IMR-90 (cell line): ENCODE measurements around the gene ELOA. TPM values are rescaled to one million over a fixed set of nuclear protein-coding genes. Genes with fewer than 3 reads are reported as not detected.

ENCODE experiments used
- ATAC-seq: fragments of 200-7000 bp; cut with Tn5 transposase; 2 replicates; pipeline ENCODE4 v1.9.1; 2020; ENCODE audit warnings: low read depth, mild to moderate bottlenecking, moderate library complexity
- BruUV-seq: library from RNA; stranded (reverse); fragments of 400-500 nt; replicated peaks from 2 replicates; lab custom pipeline; 2021; lab: Mats Ljungman, UMichigan
- CTCF ChIA-PET: fragments of 300-600 bp; formaldehyde crosslinking; extraction: SDS; loops from one replicate; lab custom pipeline; 2021; ENCODE audit warnings: antibody characterized with exemption; lab: Yijun Ruan, JAX
- POLR2A ChIA-PET: fragments of 300-600 bp; sonication (Branson Sonifier 250); formaldehyde crosslinking; loops from one replicate; lab custom pipeline; 2022; ENCODE audit warnings: antibody characterized with exemption; ENCODE audit not compliant: unreplicated experiment; lab: Charles Lee
- DNase-seq: peaks from one replicate; pipeline ENCODE4 v3.0.0; 2013
- H2AFZ ChIP-seq: replicated peaks from 2 replicates; pipeline ENCODE3; 2013; ENCODE audit warnings: low read length, mild to moderate bottlenecking; ENCODE audit not compliant: poor library complexity
- H2AK5ac ChIP-seq: 2 replicates; pipeline ENCODE4 v1.6.1; 2013; ENCODE audit warnings: low read depth, low read length, inconsistent platforms
- H2AK9ac ChIP-seq: replicated peaks from 2 replicates; pipeline ENCODE3; 2013; ENCODE audit warnings: mild to moderate bottlenecking, low read depth, low read length, moderate library complexity; ENCODE audit not compliant: poor library complexity
- H2BK120ac ChIP-seq: 2 replicates; pipeline ENCODE4 v1.6.1; 2013; ENCODE audit warnings: low read depth, low read length, inconsistent platforms
- H2BK15ac ChIP-seq: 3 replicates; pipeline ENCODE4 v1.6.1; 2013; ENCODE audit warnings: low read depth, low read length, inconsistent platforms
- H2BK20ac ChIP-seq: 2 replicates; pipeline ENCODE4 v1.6.1; 2013; ENCODE audit warnings: low read depth, mild to moderate bottlenecking, inconsistent platforms, low read length, moderate library complexity
- H2BK5ac ChIP-seq: 2 replicates; pipeline ENCODE4 v1.6.1; 2013; ENCODE audit warnings: mild to moderate bottlenecking, low read depth, low read length, inconsistent platforms; ENCODE audit not compliant: poor library complexity, severe bottlenecking
- H3K14ac ChIP-seq: replicated peaks from 2 replicates; pipeline ENCODE4 v1.6.1; 2013; ENCODE audit warnings: low read depth, low read length, inconsistent platforms
- H3K18ac ChIP-seq: 2 replicates; pipeline ENCODE4 v1.6.1; 2013; ENCODE audit warnings: low read depth, low read length, control low read depth
- H3K23ac ChIP-seq: 2 replicates; pipeline ENCODE4 v1.6.1; 2013; ENCODE audit warnings: low read depth, low read length, inconsistent platforms
- H3K27ac ChIP-seq: 2 replicates; pipeline ENCODE4 v1.5.1; 2013; ENCODE audit warnings: mild to moderate bottlenecking, control low read depth, low read length; ENCODE audit not compliant: insufficient read depth
- H3K27me3 ChIP-seq: 2 replicates; pipeline ENCODE4 v1.6.1; 2013; ENCODE audit warnings: low read length; ENCODE audit not compliant: control insufficient read depth, insufficient read depth
- H3K36me3 ChIP-seq: 2 replicates; pipeline ENCODE4 v1.6.1; 2013; ENCODE audit warnings: low read length, mixed read lengths; ENCODE audit not compliant: control insufficient read depth, insufficient read depth
- H3K4ac ChIP-seq: 2 replicates; pipeline ENCODE4 v1.6.1; 2013; ENCODE audit warnings: low read depth, low read length, inconsistent platforms
- H3K4me1 ChIP-seq: 2 replicates; pipeline ENCODE4 v1.6.1; 2013; ENCODE audit warnings: low read length, mixed read lengths; ENCODE audit not compliant: control insufficient read depth, insufficient read depth
- H3K4me2 ChIP-seq: 2 replicates; pipeline ENCODE4 v1.6.1; 2013; ENCODE audit warnings: low read depth, mild to moderate bottlenecking, control low read depth, low read length, moderate library complexity
- H3K4me3 ChIP-seq: 2 replicates; pipeline ENCODE4 v1.5.1; 2013; ENCODE audit warnings: low read depth, mild to moderate bottlenecking, control low read depth, low read length, moderate library complexity; ENCODE audit not compliant: insufficient read depth
- H3K56ac ChIP-seq: 2 replicates; pipeline ENCODE4 v1.6.1; 2013; ENCODE audit warnings: low read length, inconsistent platforms; ENCODE audit not compliant: insufficient read depth; ENCODE audit errors: extremely low read depth
- H3K79me1 ChIP-seq, 2 experiments: 2 replicates each; pipeline ENCODE4 v1.6.1; 2013; ENCODE audit warnings: low read length in 2 of 2, inconsistent platforms in 1 of 2, low read depth in 1 of 2
- H3K9ac ChIP-seq: 2 replicates; pipeline ENCODE4 v1.6.1; 2013; ENCODE audit warnings: low read depth, low read length, control low read depth
- H3K9me1 ChIP-seq: 2 replicates; pipeline ENCODE4 v1.6.1; 2013; ENCODE audit warnings: low read length, inconsistent platforms; ENCODE audit not compliant: insufficient read depth
- H3K9me3 ChIP-seq: 2 replicates; pipeline ENCODE4 v1.6.1; 2013; ENCODE audit warnings: low read length; ENCODE audit not compliant: control insufficient read depth, insufficient read depth
- H4K20me1 ChIP-seq: 2 replicates; pipeline ENCODE4 v1.6.1; 2013; ENCODE audit warnings: low read length, inconsistent platforms; ENCODE audit not compliant: insufficient read depth
- H4K5ac ChIP-seq: 2 replicates; pipeline ENCODE4 v1.6.1; 2013; ENCODE audit warnings: mild to moderate bottlenecking, low read depth, low read length, control low read depth
- H4K8ac ChIP-seq, 2 experiments: 2 replicates each; pipeline ENCODE4 v1.6.1; 2013; ENCODE audit warnings: low read depth in 2 of 2, low read length in 2 of 2, control low read depth in 1 of 2, inconsistent platforms in 1 of 2
- H4K91ac ChIP-seq: 2 replicates; pipeline ENCODE4 v1.6.1; 2013; ENCODE audit warnings: low read depth, low read length, inconsistent platforms; ENCODE audit not compliant: insufficient read depth
- CEBPB ChIP-seq: IDR thresholded peaks from 2 replicates; pipeline ENCODE4 v1.6.1; 2012; ENCODE audit warnings: low read depth, low read length, improper control_type of control experiment
- RCOR1 ChIP-seq: IDR thresholded peaks from 2 replicates; pipeline ENCODE4 v1.6.1; 2012; ENCODE audit warnings: mild to moderate bottlenecking, low read length, improper control_type of control experiment; ENCODE audit not compliant: insufficient replicate concordance
- WGBS, 2 experiments: methylation state at CpG; one replicate each; pipeline versions ENCODE4 v1.1.5 to v1.1.7; 2013; ENCODE audit warnings: missing lambda C conversion rate in 2 of 2; ENCODE audit not compliant: insufficient read length in 1 of 2; ENCODE audit errors: extremely low coverage in 2 of 2; 5-methylcytosine and 5-hydroxymethylcytosine counted together
- dilution Hi-C: fragments of 300-500 bp; cut with HindIII; formaldehyde crosslinking; loops from one replicate; pipeline ENCODE4 v1.14.3; 2018; ENCODE audit warnings: low sequenced_read_pairs; ENCODE audit not compliant: unreplicated experiment
- in situ Hi-C: fragments of 300-500 bp; cut with MboI; formaldehyde crosslinking; loops from 3 replicates; pipeline ENCODE4 v1.14.3; 2019; ENCODE audit warnings: low sequenced_read_pairs, inconsistent platforms, mixed read lengths
- intact Hi-C: fragments of 100-400 bp; cut with micrococcal nuclease; formaldehyde crosslinking; loops from 2 replicates; pipeline ENCODE4 v1.10.0; 2022
- polyA plus RNA-seq, 3 experiments: library from polyadenylated mRNA; depleted of rRNA; stranded (reverse); fragments of >200 nt; gene quantifications; 2 replicates each; pipeline ENCODE4 v1.2.3, GENCODE V29; 2012; ENCODE audit warnings: low replicate concordance in 1 of 3
- total RNA-seq: library from RNA; depleted of rRNA; stranded (reverse); fragments of >200 nt; gene quantifications from 2 replicates; pipeline ENCODE4 v1.2.3, GENCODE V29; 2012

The ELOA gene
- total and polyA plus RNA-seq, 2 of the 4 experiments (the other 2 are of a cell fraction) = 22.9 to 40.7 TPM

GRCh38 chr1:23795676-23796465 lies 52.6 kb downstream of the ELOA start:
- intact Hi-C loops = no loop called here
- Histone ChIP-seq H3K23ac (no peak overlapping the region), H2BK120ac (no peak overlapping the region), H3K18ac (no peak overlapping the region), H2AK9ac (no peak overlapping the region), H3K4me2 (no peak overlapping the region), H4K91ac (no peak overlapping the region), H3K4me3 (no peak overlapping the region), H3K9me1 (peaks cover 9% of the 10 kb centered on the region), H3K4ac (no peak overlapping the region), H4K5ac (no peak overlapping the region), H3K79me1 (peaks cover 15 to 56% of the 10 kb centered on the region in 2 experiments), H2BK5ac (no peak overlapping the region), H3K4me1 (peaks cover 12% of the 10 kb centered on the region), H3K9me3 (no peaks in the 10 kb centered on the region), H3K36me3 (peaks cover 28% of the 10 kb centered on the region), H2BK15ac (no peak overlapping the region), H3K27me3 (no peaks in the 10 kb centered on the region), H4K20me1 (peaks cover 10% of the 10 kb centered on the region; the same call in 1 of the 2 replicates), H3K27ac (no peak overlapping the region), H3K9ac (no peak overlapping the region), H2AK5ac (no peak overlapping the region), H4K8ac (no peak overlapping the region), H3K56ac (no peak overlapping the region), H2BK20ac (no peak overlapping the region), H2AFZ (no peak overlapping the region), H3K14ac (no peak overlapping the region)
- CTCF ChIA-PET = no interaction called here
- in situ Hi-C loops = no loop called here
- dilution Hi-C loops = no loop called here
- TF ChIP-seq RCOR1 (no peak), CEBPB (no peak)
- POLR2A ChIA-PET = no interaction called here
- WGBS, 2 experiments = 72% methylated on average over 3 of the region's 16 CpGs; no CpG with 5 or more reads in 1 of the 2 experiments
- DNase-seq = no peak
- no peak for ATAC-seq
- no TSS peak for BruUV-seq
